Stimulated activated CD4-positive, alpha-beta T cell treated with anti-CD3 and anti-CD28 coated beads, Interleukin-4, amount 100 ng/mL, for 4 hours (primary cell): ENCODE results near the gene PTMS.

ENCODE experiments used
- DNase-seq, 2 experiments: peaks; one replicate each; pipeline ENCODE4 v3.0.0-alpha.2; 2020

Gene PTMS

DNA sequence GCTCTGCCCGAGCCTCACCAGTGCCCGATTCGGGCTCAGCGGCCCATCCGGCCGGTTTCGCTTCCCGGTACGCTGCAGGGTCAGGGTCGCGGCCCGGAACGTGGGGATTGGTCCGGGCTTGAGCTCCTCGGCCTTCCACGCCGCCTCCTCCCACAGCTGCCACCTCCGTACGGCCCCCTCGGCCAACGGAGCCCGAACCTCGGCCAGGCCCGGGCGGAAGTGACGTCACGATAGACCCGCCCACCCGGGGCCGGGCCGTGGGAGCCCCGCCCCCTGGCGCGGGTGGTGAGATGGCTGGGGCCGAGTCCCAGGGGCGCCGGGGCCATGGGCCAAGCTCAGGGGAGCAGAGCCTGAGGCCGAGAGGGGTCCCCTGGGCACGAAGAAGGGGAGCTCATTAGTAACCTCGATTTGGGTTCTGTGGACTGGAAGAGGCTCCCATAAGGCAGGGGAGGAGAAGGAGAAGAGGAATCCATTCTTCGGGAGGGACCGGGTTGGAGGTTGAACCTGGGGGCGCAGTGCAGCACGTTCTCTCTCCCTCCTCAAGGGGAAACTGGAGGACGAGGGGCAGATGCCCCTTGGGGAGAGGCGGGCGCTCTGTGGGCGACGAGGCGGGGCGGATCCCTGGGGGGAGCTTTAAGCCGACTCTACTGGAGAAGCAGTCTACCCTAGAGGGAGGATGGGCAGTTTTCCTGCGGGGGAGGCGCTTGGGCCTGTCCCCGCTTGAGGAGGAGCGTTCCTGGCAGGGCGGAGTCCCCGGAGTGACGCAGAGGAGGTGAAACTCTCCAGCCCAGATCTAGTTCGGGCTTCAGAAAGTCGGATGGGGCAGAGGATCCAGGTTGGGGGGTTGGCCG is 13.0 kb upstream of the PTMS start, which contains the start of gene MLF2:
MLF2 (minus strand) TSS at position 221 of the 851 bp plus-strand sequence. CDS start 807 bp downstream, outside the sequence.
- DNase-seq, result peak; percentile 97

DNA sequence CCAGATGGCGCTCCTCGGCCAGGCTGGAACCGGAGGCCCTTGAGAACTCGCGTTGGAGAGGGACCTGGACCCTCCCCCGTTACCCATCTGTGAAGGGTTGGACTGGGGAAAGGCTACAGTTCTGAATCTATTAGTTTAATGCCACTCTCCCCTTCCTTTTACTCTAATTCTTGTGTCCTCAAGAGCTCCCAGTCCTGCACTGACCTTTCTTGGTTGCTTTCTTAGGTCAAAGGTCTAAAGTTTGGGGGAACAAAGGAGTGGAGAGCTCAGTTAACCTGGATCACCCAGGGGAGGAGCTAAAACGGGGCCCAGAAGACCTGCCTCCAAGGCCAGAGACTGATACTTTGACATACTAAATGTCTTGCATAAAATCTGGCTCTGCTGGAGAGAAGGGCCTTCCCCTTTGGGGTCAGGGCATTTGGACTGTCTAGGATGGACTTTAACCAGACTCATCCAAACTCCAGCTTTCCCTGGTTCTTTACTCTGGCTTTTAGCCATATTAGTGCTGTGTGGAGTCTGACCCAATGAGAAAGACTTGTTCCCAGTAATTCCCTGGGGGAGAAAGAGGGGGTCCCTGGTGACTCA is 12.3 kb upstream of the PTMS start:
- no peak for DNase-seq

- no peak for DNase-seq
These were observed 11.8 kb upstream of the PTMS start for GRCh38 chr12:6754411-6754810.

- no peak for DNase-seq
These were observed 9.0 kb upstream of the PTMS start for GRCh38 chr12:6757028-6757690.

DNA sequence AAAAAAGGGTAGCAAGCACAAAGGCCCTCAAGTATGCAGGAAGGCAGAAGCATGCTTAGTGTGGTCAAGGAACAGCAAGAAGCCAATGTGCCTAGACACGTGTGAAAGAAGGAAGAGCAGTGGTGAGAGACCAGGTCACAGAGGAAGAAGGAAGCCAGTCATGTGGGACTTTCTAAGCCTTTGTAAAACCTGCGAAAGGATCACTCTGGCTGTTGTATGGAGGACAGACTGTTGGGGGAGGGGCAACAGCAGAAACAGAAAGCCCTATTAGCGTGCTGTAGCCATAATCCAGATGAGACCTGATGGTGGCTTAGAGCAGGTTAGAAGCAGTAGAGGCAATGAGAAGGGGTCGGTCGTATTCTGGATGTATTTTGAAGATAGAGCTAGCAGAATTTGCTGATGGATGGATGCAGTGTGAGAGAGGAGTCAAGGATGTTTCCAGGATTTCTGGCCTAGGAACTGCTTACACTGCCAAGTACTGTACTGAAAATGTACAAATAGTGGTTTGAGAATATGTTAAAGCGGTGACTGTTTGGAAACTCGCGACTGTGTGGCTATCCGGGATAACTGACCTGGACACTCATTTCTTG is 7.6 kb upstream of the PTMS start:
- DNase-seq, result no peak

GRCh38 chr12:6759741-6760140 is 6.4 kb upstream of the PTMS start:
- no peak for DNase-seq

DNA sequence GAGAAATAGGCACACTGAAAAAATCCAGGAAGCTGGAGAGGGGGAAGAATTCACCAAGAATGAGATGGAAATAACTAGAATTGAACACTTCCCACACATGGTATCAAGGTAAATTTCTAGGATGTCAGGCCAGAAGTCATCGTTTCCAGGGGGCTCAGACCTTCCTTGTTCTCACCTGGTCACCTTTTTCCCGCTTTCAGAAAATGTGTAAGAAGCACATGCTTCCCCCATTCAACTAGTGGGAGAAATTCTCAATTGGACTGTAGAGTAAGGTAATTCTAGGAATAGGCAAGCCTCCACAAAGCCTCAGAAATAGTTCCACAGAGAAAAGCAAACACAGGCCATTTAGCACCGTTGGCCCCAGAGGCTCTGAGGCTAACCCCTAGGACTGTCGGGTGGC is 2.8 kb upstream of the PTMS start:
- DNase-seq, result no peak

DNA sequence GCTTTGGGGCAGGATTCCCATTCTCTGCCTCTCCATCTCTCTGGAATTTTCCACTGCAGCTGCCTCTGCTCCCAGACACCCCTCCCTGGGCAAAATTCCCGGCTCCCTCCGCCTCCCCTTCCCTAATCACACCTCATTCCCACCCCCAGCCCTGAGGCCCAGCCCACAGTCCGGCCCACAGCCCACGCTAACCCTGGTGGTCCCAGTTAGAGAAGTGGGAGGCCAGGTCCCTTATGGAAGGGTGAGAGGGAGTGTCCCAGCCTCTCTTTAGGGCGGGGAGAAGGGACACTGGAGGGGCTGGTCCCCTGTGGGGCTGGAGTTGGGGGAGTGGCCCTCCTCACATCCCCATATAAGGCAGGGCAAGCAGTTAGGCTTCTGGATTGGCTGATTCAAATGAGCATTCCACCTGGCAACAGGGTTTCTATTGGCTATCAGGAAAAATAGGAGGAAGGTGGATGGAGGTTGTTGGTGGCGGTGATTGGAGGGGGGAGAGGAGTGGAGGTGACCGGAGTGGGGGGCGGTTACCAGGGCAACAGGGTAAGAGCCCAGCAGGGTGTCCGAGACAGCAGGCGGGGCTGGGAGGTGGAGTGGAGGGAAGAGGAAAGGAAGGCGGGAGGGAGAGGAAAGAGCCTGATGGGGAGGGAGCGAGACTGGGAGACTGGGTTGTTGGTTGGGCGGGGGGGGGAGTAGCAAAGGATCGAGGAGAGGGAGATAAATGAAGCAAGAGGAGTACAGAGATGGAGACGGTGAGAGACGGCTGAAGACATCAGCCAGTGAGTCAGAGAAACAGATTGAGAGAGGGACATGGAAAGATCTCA is 1.9 kb upstream of the PTMS start:
- DNase-seq, result peak in 1 of 2 experiments; percentile 29

GRCh38 chr12:6765048-6765633 is 1.0 kb upstream of the PTMS start:
- no peak for DNase-seq

DNA sequence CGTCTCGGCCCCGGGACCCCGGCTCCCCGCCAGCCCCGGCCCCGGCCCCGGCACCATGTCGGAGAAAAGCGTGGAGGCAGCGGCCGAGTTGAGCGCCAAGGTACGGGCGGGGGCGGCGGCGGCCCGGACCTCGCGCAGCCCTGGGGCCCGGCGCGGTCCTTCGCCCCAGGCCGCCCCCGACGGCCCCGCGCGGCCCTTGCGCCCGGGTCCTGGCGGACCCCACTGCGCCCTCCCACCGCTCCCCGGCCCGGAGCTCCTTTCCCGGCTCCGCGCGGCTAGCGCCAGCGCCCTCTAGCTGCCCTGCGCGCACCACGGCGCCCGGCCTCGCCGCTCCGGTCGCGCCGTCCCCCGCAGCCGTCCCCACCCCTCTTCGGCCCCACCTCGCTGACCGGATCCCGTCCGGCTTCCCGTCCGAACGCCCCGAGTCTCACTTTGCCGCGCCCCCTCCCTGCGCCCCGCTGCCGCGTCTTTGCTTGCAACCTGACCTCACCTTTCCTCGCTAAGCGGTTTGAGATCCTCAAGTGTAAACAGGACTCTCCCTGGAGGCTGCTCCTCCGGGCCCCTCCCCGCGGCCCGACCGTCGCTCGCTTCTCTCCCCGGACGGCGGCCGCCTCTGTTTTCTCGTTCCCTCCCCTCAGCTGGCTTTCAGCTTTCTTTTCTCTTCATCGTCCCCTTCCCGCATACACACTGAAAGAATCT is 637 bp downstream of the PTMS start:
- peak; percentile 22 to 58 for DNase-seq

DNA sequence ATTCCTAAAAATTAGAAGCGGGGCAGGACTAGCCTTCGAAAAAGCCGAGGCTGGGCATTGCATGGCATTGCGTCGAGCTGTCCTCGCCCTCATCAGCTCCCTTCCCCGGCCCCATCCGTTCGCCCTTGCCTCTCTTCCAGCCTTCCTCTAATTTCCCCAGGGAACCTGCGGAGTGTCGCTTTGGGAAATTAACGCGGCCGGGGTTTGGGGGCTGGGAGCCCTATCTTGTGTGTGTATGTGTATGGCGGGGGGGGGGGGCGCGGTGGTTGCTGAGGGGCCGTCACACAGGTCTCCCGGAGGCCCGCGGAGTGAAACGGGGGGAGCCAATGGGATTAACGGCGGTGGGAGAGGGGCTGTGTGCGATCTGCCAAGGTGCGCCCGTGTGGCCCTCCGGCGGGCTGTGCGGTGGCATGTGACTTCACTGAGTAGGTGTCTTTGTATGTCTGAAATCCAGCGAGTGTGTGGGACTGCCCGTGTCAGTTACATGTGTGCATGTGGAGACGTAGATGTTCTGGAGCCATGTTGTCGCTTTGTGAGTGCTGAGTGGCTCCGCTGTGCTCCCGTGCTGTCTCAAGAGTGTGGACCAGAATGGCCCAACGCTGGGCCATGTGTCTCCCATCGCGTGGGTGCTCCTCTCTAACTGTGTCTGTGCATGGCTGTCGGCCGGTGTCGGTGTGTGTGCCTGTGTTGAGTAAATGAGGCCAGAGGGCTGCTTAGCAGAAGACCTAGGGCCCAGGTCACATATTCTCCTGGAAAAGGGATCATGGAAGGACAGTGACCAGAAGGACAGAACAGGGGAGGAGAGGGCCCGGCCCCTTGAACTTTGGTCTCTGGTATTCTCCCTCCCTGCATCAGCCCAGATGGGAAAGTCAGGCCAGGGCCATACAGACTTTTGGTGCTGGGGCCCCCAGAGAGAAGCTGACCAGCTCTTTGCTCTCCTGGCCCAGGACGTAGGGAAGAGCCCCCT is 1.5 kb downstream of the PTMS start:
- DNase-seq, result no peak

- DNase-seq, result no peak
These were observed 2.3 kb downstream of the PTMS start for GRCh38 chr12:6768437-6768914.

DNA sequence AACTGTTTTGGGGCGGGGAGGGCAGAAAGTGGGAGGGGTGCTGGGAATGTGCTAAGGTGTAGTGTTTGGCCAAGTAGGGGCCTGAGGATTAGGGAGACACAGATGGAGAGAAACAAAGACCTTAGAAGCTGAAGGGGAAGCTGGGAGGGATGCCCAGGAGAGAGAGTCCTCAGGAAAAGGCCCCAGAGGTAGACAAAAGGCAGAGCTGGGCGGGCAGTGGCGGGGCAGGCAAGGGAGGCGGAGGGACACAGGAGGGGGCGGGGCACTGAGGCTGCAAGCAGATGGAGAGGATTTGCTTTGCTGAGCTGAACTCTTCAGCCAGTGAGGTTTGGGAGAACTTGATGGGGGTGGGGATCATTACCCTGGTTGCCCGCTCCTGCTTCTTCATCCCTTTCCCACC is 2.8 kb downstream of the PTMS start:
- DNase-seq, result no peak

DNA sequence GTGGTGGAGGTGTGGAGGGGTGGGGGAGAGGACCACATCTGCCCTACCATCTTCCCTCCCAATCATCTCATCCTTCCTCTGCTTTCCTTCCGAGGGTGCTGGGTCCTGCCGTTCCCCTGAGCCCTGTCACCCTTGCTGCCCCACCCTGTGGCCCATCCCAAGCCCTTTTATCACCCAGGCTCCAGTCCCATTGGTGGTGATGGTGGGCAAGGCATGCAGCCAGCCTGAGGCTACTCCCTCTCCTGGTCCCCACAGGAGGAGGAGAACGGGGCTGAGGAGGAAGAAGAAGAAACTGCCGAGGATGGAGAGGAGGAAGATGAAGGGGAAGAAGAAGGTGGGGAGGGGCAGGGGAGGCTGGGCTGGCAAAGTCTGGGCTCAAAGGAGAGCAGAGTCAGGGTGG is 3.5 kb downstream of the PTMS start:
- DNase-seq, result no peak

DNA sequence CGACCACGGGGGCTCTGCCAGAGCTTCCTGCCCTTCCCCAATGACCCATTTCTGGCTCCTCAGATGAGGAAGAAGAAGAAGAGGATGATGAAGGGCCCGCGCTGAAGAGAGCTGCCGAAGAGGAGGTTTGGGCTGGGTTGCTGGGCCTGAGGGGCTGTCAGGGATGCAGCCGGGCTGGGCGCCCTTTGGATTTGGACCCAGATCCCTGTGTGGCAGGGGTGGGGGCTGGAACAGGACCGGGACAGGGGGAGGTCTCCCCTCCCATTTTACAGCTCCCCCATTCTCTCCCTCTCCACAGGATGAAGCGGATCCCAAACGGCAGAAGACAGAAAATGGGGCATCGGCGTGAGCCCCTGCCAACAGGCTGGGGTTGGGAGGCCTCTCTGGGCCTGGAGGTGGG is 3.9 kb downstream of the PTMS start:
- no peak for DNase-seq

- no peak for DNase-seq
These were observed 4.4 kb downstream of the PTMS start for GRCh38 chr12:6770600-6770999.

GRCh38 chr12:6771091-6771495 is 4.9 kb downstream of the PTMS start:
- no peak for DNase-seq

GRCh38 chr12:6771509-6772330 is 5.6 kb downstream of the PTMS start:
- no peak for DNase-seq

- DNase-seq, result peak; percentile 68 to 77
These were observed 6.2 kb downstream of the PTMS start, which contains the start of gene LAG3 for GRCh38 chr12:6772331-6772695. LAG3 (plus strand) TSS chr12:6772520; CDS start chr12:6772853, 333 bp downstream.
